ENCODE results near the gene MCM8.

- no peak for TF ChIP-seq CTCF (IDR thresholded peaks at IDR 0.05)
- TF ChIP-seq POLR2A (IDR thresholded peaks at IDR 0.05) = no peak
- TF ChIP-seq POLR2AphosphoS5 (IDR thresholded peaks at IDR 0.05) = no peak
These were observed 17.0 kb downstream of the MCM8 start for GRCh38 chr20:5967469-5967868.
